DND-41 (cell line): Measurements from ENCODE around the gene CACNA1H.

ENCODE experiments used
- ATAC-seq: fragments of 200-7000 bp; cut with Tn5 transposase; 3 replicates; pipeline ENCODE4 v1.9.1; 2021; ENCODE audit warnings: low read depth; ENCODE audit not compliant: insufficient read depth
- DNase-seq: peaks from one replicate; pipeline ENCODE4 v3.0.0-alpha.2; 2020
- H2AFZ ChIP-seq: 2 replicates; pipeline ENCODE4 v1.6.0; 2012; ENCODE audit warnings: low read depth, low read length
- H3K27ac ChIP-seq: 2 replicates; pipeline ENCODE4 v1.5.1; 2012; ENCODE audit warnings: low read length, inconsistent platforms
- H3K27me3 ChIP-seq: fragments of 200-600 bp; sonication (generic); 2 replicates; pipeline ENCODE4 v1.6.0; 2012; ENCODE audit warnings: low read length, mild to moderate bottlenecking, inconsistent platforms; ENCODE audit not compliant: insufficient read depth, poor library complexity
- H3K36me3 ChIP-seq: 2 replicates; pipeline ENCODE4 v1.5.1; 2012; ENCODE audit warnings: low read length, inconsistent platforms; ENCODE audit not compliant: insufficient read depth
- H3K4me1 ChIP-seq: 2 replicates; pipeline ENCODE4 v1.5.1; 2012; ENCODE audit warnings: mild to moderate bottlenecking, low read length; ENCODE audit not compliant: insufficient read depth
- H3K4me2 ChIP-seq: 2 replicates; pipeline ENCODE4 v1.6.0; 2012; ENCODE audit warnings: mild to moderate bottlenecking, moderate library complexity, low read length, inconsistent platforms; ENCODE audit not compliant: insufficient read depth
- H3K4me3 ChIP-seq, 2 experiments: fragments of 200-600 bp in 1 of 2; shearing (Covaris generic) in 1 of 2; 2 replicates each; pipeline ENCODE4 v1.5.1; 2012 to 2016; ENCODE audit warnings: inconsistent platforms in 2 of 2, low read length in 2 of 2, mild to moderate bottlenecking in 2 of 2, low read depth in 1 of 2, moderate library complexity in 1 of 2
- H3K79me2 ChIP-seq: 2 replicates; pipeline ENCODE4 v1.6.0; 2012; ENCODE audit warnings: low read length, inconsistent platforms; ENCODE audit not compliant: insufficient read depth
- H3K9ac ChIP-seq: 2 replicates; pipeline ENCODE4 v1.6.0; 2012; ENCODE audit warnings: low read depth, mild to moderate bottlenecking, inconsistent platforms, low read length, moderate library complexity
- H3K9me3 ChIP-seq: 2 replicates; pipeline ENCODE4 v1.5.1; 2012; ENCODE audit warnings: low read length, moderate library complexity, mild to moderate bottlenecking, inconsistent platforms; ENCODE audit not compliant: insufficient read depth, severe bottlenecking
- H4K20me1 ChIP-seq: 2 replicates; pipeline ENCODE4 v1.6.0; 2012; ENCODE audit warnings: low read length; ENCODE audit not compliant: insufficient read depth
- EZH2 ChIP-seq: IDR thresholded peaks from 3 replicates; pipeline ENCODE4 v1.6.1; 2012; ENCODE audit warnings: borderline replicate concordance, low read depth, mild to moderate bottlenecking, moderate library complexity, low read length, inconsistent platforms; ENCODE audit not compliant: severe bottlenecking
- TF ChIP-seq, protein P1 (sequence below): IDR thresholded peaks from 2 replicates; pipeline ENCODE4 v1.5.1; 2012; ENCODE audit warnings: borderline replicate concordance, low read length, moderate library complexity, mild to moderate bottlenecking; ENCODE audit not compliant: poor library complexity, severe bottlenecking; ENCODE audit errors: extremely low read depth

CACNA1H gene

DNA sequence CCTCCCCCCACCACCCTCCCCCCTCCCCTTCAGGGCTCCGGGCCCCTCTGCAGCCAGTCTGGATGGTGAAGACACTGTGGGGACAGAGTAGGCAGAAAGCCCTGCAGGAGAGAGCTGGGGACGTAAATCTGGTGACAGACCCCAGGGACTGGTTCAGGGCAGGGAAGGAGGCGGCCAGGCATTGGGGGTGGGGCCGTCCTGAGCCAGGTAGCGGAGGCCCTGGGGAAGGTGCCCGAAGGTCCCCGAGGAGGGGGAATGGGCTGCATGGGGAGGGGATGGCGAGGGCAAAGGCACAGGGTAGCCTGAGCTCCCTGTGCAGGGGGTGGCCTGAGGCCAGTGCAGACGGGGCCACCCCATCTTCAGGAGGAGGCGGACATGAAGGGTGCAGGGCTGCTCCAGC, 26.3 kb upstream of the CACNA1H start:
- H3K4me3 ChIP-seq, result no peak overlapping the region
- peaks cover 4% of the 10 kb centered on the region; the same call in 1 of the 2 replicates for H4K20me1 ChIP-seq
- DNase-seq (no peak), ATAC-seq (no peak)
- H3K27ac ChIP-seq, result no peak overlapping the region
- TF ChIP-seq EZH2, result no peak
- TF ChIP-seq, protein P1, sequence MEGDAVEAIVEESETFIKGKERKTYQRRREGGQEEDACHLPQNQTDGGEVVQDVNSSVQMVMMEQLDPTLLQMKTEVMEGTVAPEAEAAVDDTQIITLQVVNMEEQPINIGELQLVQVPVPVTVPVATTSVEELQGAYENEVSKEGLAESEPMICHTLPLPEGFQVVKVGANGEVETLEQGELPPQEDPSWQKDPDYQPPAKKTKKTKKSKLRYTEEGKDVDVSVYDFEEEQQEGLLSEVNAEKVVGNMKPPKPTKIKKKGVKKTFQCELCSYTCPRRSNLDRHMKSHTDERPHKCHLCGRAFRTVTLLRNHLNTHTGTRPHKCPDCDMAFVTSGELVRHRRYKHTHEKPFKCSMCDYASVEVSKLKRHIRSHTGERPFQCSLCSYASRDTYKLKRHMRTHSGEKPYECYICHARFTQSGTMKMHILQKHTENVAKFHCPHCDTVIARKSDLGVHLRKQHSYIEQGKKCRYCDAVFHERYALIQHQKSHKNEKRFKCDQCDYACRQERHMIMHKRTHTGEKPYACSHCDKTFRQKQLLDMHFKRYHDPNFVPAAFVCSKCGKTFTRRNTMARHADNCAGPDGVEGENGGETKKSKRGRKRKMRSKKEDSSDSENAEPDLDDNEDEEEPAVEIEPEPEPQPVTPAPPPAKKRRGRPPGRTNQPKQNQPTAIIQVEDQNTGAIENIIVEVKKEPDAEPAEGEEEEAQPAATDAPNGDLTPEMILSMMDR, result no peak
- no peak overlapping the region for H3K4me2 ChIP-seq
- no peaks in the 10 kb centered on the region for H3K36me3 ChIP-seq
- H3K9me3 ChIP-seq, result no peaks in the 10 kb centered on the region
- H3K79me2 ChIP-seq, result no peaks in the 10 kb centered on the region
- H3K9ac ChIP-seq, result no peak overlapping the region
- no peaks in the 10 kb centered on the region for H3K27me3 ChIP-seq
- no peaks in the 10 kb centered on the region for H3K4me1 ChIP-seq
- H2AFZ ChIP-seq, result no peak overlapping the region

DNA sequence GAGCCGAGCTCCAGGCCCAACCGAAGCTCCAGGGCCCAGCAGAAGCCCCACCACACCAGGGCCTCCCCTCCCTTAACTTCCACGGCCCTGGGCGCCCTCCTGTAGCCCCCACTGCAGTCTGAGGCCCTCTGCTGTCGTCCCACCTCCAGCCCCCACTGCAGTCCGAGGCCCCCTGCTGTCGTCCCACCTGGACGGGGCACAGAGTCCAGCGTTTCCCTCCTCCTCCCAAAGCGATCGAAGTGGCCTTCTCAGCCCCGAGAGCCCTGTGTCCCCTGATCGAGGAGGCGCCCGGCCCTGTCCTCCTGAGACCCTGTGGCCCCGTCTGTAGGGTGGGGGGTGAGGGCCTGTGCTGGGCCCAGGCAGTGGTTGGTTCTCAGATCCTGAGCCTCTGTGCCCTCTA, 25.8 kb upstream of the CACNA1H start:
- no peak for TF ChIP-seq EZH2
- TF ChIP-seq, protein P1, result no peak
- no peaks in the 10 kb centered on the region for H3K4me1 ChIP-seq
- no peaks in the 10 kb centered on the region for H3K9me3 ChIP-seq
- H4K20me1 ChIP-seq, result peaks cover 4% of the 10 kb centered on the region; the same call in 1 of the 2 replicates
- no peaks in the 10 kb centered on the region for H3K27me3 ChIP-seq
- no peak overlapping the region for H3K27ac ChIP-seq
- no peak overlapping the region for H3K4me3 ChIP-seq
- DNase-seq (no peak), ATAC-seq (no peak)
- H2AFZ ChIP-seq, result no peak overlapping the region
- H3K36me3 ChIP-seq, result no peaks in the 10 kb centered on the region
- H3K79me2 ChIP-seq, result no peaks in the 10 kb centered on the region
- no peak overlapping the region for H3K4me2 ChIP-seq
- no peak overlapping the region for H3K9ac ChIP-seq

DNA sequence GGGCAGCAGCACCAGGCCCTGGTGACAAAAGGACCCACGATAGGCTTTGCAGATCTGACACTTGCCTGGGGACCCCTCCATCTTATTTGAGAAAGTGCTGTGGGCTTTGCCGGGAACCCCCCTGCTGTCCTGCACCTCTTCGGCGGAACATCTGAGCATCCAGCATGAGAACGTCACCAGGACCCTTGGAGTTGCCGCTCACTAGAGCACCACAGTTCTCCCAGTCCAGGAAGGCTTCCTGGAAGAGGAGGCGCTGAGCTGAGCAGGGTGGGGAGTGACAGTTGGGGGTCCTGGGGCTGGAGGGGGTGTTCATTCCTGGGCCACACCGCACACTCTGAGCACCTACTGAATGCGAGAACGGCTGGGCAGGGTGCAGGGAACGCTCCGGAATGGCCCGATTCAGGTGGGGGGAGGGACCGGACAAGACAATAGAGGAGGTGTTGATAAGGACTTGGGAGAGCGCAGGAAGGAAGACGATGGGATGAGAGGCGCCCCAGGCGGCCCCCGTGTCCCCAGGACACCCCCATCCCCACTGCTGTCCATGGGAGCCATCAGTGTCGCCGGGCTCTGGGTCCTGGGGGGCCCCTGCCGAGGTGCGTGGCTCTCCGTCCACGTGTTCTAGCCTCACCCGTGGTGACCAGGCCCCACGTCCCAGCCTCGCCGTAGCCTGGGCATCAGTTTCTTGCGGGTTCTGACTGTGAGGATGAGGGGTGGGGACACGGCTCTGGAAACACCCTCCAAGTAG, 24.8 kb upstream of the CACNA1H start:
- H3K4me2 ChIP-seq, result no peak overlapping the region
- H3K27me3 ChIP-seq, result no peaks in the 10 kb centered on the region
- H3K36me3 ChIP-seq, result no peaks in the 10 kb centered on the region
- no peaks in the 10 kb centered on the region for H3K79me2 ChIP-seq
- H4K20me1 ChIP-seq, result no peaks in the 10 kb centered on the region; the same call in 1 of the 2 replicates
- no peak for TF ChIP-seq EZH2
- TF ChIP-seq, protein P1, result no peak
- H3K27ac ChIP-seq, result no peak overlapping the region
- no peak overlapping the region for H2AFZ ChIP-seq
- DNase-seq, result no peak
- H3K9ac ChIP-seq, result no peak overlapping the region
- H3K4me1 ChIP-seq, result no peaks in the 10 kb centered on the region
- ATAC-seq, result no peak
- no peaks in the 10 kb centered on the region for H3K9me3 ChIP-seq
- no peak overlapping the region for H3K4me3 ChIP-seq
